ENCODE results near the gene LOXL1.

GRCh38 chr15:73930790-73931281 lies 4.6 kb downstream of the LOXL1 start:
- TF ChIP-seq, protein P1, sequence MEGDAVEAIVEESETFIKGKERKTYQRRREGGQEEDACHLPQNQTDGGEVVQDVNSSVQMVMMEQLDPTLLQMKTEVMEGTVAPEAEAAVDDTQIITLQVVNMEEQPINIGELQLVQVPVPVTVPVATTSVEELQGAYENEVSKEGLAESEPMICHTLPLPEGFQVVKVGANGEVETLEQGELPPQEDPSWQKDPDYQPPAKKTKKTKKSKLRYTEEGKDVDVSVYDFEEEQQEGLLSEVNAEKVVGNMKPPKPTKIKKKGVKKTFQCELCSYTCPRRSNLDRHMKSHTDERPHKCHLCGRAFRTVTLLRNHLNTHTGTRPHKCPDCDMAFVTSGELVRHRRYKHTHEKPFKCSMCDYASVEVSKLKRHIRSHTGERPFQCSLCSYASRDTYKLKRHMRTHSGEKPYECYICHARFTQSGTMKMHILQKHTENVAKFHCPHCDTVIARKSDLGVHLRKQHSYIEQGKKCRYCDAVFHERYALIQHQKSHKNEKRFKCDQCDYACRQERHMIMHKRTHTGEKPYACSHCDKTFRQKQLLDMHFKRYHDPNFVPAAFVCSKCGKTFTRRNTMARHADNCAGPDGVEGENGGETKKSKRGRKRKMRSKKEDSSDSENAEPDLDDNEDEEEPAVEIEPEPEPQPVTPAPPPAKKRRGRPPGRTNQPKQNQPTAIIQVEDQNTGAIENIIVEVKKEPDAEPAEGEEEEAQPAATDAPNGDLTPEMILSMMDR (conservative IDR thresholded peaks at IDR 0.05 in 1 of 2, IDR thresholded peaks at IDR 0.05 in 1 of 2; ENCODE audit: low read depth in 1 of 2, low read length in 2 of 2) = no peak
- TF ChIP-seq EZH2 (IDR thresholded peaks at IDR 0.05; ENCODE audit: low read length, missing control alignments) = no peak
